ENCODE results near the gene ACO2. TPM values are rescaled to one million over a fixed set of nuclear protein-coding genes. Genes with fewer than 3 reads are reported as not detected.

Gene ACO2
- 10 to 100 TPM; 32.7 to 75.5 TPM for total RNA-seq

DNA sequence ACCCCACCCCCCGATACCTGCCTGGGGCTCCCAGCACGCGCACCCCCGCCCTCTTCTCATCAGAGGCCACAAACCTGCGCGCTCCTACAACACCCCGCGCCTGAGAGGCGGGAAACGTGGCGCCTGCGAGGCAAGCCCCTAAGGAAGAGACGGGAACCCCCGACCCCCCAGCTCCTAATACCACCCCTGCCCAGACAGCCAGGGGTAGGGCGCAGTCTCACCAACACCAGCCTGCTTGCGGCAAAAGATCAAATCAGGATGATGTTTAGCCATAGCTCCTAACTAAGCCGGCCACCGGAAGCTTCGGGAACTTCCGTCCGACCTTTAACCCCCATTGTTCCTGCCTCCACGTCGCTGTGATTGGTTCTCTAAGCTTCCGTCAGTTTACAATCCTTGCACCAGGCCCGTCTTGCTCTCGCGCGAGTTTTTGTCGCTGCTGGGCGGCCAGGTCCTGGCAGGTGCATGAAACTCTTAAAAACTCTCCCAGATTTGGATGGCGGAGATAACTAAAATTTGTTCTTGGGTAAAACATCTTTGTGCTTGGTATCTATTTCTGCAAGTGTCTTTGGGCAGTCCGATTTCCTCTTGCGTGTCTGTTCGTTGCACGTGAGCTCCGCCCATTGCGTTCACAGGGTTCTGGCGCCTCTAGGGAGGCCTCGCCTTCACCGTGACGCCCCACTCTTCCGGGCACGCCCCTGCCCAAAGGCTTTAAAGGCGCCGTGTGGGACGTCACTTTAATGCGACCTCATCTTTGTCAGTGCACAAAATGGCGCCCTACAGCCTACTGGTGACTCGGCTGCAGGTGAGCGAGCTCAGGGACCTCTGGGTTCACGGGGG lies at the start of gene ACO2, which contains the start of gene PHF5A:
TSS of gene ACO2 (plus strand) at position 737 of the 837 bp plus-strand sequence. CDS start at position 767, 30 bp downstream.
TSS of gene PHF5A (minus strand) at position 312 of the 837 bp plus-strand sequence. CDS start at position 273, 39 bp downstream.
- WGBS, 2 donors = 0 to 1% methylated on average over 42 to 51 of the region's 51 CpGs
- Histone ChIP-seq H3K27me3 (no peaks in the 10 kb centered on the region), H3K9me3 (no peaks in the 10 kb centered on the region), H3K4me1 (peaks cover 55% of the 10 kb centered on the region), H3K4me3 (peak within 1 kb of the TSS; percentile 80 to 90), H3K27ac (peak within 1 kb of the TSS; percentile 88 to 95 (median 93)), H3K36me3 (replicated peaks in 1 of 2; ENCODE audit: insufficient read depth in 1 of 2, low read depth in 2 of 2) (peaks cover 0 to 18% of the 10 kb centered on the region in 2 donors)
- DNase-seq (peak; percentile 97 to 98 (median 98)), ATAC-seq (peak; percentile 98)
- intact Hi-C loops (cut with DNase I) = no loop called here
- TF ChIP-seq POLR2A (IDR thresholded peaks at IDR 0.05) = peak in 2 of 3 donors; percentile 77
- TF ChIP-seq, protein P1, sequence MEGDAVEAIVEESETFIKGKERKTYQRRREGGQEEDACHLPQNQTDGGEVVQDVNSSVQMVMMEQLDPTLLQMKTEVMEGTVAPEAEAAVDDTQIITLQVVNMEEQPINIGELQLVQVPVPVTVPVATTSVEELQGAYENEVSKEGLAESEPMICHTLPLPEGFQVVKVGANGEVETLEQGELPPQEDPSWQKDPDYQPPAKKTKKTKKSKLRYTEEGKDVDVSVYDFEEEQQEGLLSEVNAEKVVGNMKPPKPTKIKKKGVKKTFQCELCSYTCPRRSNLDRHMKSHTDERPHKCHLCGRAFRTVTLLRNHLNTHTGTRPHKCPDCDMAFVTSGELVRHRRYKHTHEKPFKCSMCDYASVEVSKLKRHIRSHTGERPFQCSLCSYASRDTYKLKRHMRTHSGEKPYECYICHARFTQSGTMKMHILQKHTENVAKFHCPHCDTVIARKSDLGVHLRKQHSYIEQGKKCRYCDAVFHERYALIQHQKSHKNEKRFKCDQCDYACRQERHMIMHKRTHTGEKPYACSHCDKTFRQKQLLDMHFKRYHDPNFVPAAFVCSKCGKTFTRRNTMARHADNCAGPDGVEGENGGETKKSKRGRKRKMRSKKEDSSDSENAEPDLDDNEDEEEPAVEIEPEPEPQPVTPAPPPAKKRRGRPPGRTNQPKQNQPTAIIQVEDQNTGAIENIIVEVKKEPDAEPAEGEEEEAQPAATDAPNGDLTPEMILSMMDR (IDR thresholded peaks at IDR 0.05) = no peak

DNA sequence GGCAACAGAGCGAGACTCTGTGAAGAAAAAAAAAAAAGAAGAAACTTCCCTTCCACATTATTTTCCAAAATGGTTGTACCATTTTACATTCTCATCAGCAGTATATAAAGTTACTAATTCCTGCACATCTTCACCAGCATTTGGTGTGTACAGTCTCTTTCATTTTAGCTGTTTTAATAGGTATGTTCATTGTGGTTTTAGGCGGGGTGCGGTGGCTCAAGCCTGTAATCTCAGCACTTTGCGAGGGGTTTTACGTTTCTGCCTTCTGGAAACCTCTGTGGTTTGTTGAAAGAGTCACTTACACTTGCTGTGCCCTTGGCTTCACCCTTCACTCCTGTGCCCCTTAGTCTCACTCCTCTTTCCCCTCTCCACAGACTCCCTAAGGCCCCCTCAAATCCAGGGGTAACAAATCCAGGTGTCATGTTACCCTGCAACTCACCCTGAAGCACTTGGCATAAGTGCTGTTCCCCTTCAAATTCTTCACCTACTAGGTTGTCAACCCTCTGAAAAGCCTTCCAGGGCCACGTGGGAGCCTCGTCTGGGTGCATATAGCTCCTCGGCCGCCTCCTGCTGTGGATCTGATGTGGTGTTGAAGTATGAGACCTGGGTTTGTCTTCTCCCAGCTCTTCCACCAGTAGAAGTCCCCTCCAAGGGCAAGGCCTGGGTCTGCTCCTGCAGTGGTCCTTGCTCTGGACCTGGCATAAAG lies 43.1 kb upstream of the ACO2 start:
- DNase-seq = no peak
- Histone ChIP-seq H3K27ac (no peak overlapping the region), H3K9me3 (no peaks in the 10 kb centered on the region), H3K4me1 (no peaks in the 10 kb centered on the region), H3K27me3 (no peaks in the 10 kb centered on the region), H3K36me3 (replicated peaks in 1 of 2; ENCODE audit: insufficient read depth in 1 of 2, low read depth in 2 of 2) (peaks cover 2 to 11% of the 10 kb centered on the region in 2 donors), H3K4me3 (no peak overlapping the region)
- ATAC-seq = no peak
- TF ChIP-seq POLR2A (IDR thresholded peaks at IDR 0.05) = no peak
- TF ChIP-seq, protein P1 (IDR thresholded peaks at IDR 0.05) = no peak
- intact Hi-C loops (cut with DNase I) = no loop called here
- 79 to 87% methylated on average over 5 to 9 of the region's 9 CpGs for WGBS, 2 donors

DNA sequence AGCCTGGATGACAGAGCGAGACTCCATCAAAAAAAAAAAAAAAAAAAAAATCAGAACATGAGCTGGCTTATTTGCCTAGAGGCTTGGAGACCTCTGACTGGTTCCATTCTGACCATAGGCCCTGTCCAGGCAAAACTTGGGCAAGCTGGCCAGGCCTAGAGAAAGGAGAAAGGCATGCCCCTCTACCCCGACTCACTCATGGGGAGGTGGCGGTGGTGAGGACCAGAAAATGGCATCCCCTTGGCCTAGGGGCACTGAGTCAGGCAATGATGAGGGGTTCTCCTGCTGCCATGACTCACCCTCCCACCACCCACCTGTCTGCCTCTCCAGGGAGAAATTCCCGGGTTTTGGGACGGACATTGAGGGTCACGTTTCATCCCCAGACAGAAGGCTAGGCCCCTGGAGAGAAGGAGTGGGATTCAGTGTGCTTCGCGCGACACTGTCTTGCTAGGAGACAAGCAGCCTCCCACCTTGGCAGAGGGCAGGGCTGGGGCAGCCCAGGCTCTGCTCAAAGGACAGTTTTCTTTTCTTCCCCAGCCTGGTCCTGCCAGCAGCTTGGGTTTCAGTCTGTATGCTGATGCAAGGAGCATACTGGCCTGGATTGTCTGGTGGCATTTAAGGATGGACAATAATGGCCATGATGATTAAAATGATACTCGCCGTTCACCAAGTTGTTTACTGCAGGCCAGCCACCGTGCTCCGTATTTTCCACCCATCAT lies 39.5 kb upstream of the ACO2 start:
- peaks cover 16% of the 10 kb centered on the region for H3K4me1 ChIP-seq
- H3K36me3 ChIP-seq (replicated peaks in 1 of 2; ENCODE audit: insufficient read depth in 1 of 2, low read depth in 2 of 2) = peaks cover 3 to 4% of the 10 kb centered on the region in 2 donors
- intact Hi-C loops (cut with DNase I) = no loop called here
- H3K4me3 ChIP-seq = no peak overlapping the region
- ATAC-seq = no peak
- 90 to 95% methylated on average over 10 to 13 of the region's 13 CpGs for WGBS, 2 donors
- H3K27me3 ChIP-seq = no peaks in the 10 kb centered on the region
- no peak for DNase-seq
- H3K9me3 ChIP-seq = no peaks in the 10 kb centered on the region
- H3K27ac ChIP-seq = no peak overlapping the region
- TF ChIP-seq POLR2A (IDR thresholded peaks at IDR 0.05) = no peak
- TF ChIP-seq, protein P1 (IDR thresholded peaks at IDR 0.05) = no peak

DNA sequence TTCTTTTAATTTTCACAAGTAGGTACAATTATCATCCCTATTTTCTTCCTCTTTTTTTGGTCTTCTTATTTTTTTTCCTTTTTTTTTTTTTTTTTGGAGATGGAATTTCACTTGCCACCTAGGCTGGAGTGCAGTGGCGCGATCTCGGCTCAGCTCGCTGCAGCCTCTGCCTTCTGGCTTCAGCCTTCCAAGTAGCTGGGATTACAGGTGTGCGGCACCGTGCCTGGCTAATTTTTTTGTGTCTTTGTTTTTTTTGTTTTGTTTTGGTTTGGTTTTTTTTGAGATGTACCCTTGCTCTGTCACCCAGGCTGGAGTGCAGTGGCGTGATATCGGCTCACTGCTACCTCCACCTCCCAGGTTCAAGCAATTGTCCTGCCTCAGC lies 39.0 kb upstream of the ACO2 start:
- H3K27me3 ChIP-seq = no peaks in the 10 kb centered on the region
- intact Hi-C loops (cut with DNase I) = no loop called here
- DNase-seq (no peak), ATAC-seq (no peak)
- H3K36me3 ChIP-seq (replicated peaks in 1 of 2; ENCODE audit: insufficient read depth in 1 of 2, low read depth in 2 of 2) = peaks cover 0 to 3% of the 10 kb centered on the region in 2 donors
- H3K27ac ChIP-seq = no peak overlapping the region
- 98 to 100% methylated on average over 8 of the region's 8 CpGs for WGBS, 2 donors
- no peaks in the 10 kb centered on the region for H3K9me3 ChIP-seq
- no peak for TF ChIP-seq POLR2A (IDR thresholded peaks at IDR 0.05)
- TF ChIP-seq, protein P1 (IDR thresholded peaks at IDR 0.05) = no peak
- no peak overlapping the region for H3K4me3 ChIP-seq
- H3K4me1 ChIP-seq = peaks cover 20% of the 10 kb centered on the region

Data from body of pancreas (tissue), 4 donors.